ENCODE results near the gene TRIM58.

The TRIM58 gene

GRCh38 chr1:247857069-247857984, at the start of gene TRIM58:
TSS of gene TRIM58 (plus strand) at chr1:247857187. CDS start at chr1:247857247, 60 bp downstream.
- no peaks in the 10 kb centered on the region for H3K36me3 ChIP-seq (ENCODE audit: control insufficient read depth in 2 of 2, insufficient read depth in 2 of 2, low read length in 2 of 2)
- peak within 1 kb of the TSS in 1 of 2 donors; percentile 22 for H3K4me3 ChIP-seq (ENCODE audit: low read length in 2 of 2)
- H3K9me3 ChIP-seq (ENCODE audit: control insufficient read depth in 2 of 2, low read length in 2 of 2), result no peaks in the 10 kb centered on the region
- H3K9ac ChIP-seq (ENCODE audit: low read length in 2 of 2), result no peak within 1 kb of the TSS
- no peak within 1 kb of the TSS for H3K27ac ChIP-seq (ENCODE audit: low read length)
- peaks cover 14 to 16% of the 10 kb centered on the region in 2 donors for H3K27me3 ChIP-seq (ENCODE audit: control insufficient read depth in 1 of 2, insufficient read depth in 2 of 2, low read length in 2 of 2)
- H3K4me1 ChIP-seq (ENCODE audit: control insufficient read depth, insufficient read depth, low read length), result no peaks in the 10 kb centered on the region

DNA sequence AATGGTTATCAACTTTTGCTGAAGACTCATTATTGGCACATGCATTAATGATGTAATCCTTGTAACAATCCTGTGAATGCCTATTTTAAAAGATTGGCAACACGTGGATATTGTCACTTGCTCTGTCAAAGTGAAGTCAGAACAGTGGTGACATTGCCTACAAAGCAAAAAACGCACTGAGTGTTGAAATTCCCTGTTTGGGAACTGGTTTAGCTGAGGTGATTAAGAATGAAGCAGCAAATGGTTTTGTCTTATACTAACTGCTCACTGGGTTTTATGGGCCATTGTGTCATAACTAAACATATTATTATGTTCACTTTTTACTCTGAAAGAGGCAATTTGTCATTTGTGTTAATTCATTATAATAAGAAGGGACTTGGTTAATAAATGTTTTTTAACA, 44.4 kb upstream of the TRIM58 start:
- Histone ChIP-seq H3K4me1 (ENCODE audit: control insufficient read depth, insufficient read depth, low read length) (no peaks in the 10 kb centered on the region), H3K9ac (ENCODE audit: low read length in 2 of 2) (no peak overlapping the region), H3K27ac (ENCODE audit: low read length) (no peak overlapping the region), H3K9me3 (ENCODE audit: control insufficient read depth in 2 of 2, low read length in 2 of 2) (peaks cover 0 to 5% of the 10 kb centered on the region in 2 donors), H3K27me3 (ENCODE audit: control insufficient read depth in 1 of 2, insufficient read depth in 2 of 2, low read length in 2 of 2) (no peaks in the 10 kb centered on the region), H3K36me3 (ENCODE audit: control insufficient read depth in 2 of 2, insufficient read depth in 2 of 2, low read length in 2 of 2) (no peaks in the 10 kb centered on the region), H3K4me3 (ENCODE audit: low read length in 2 of 2) (no peak overlapping the region)

DNA sequence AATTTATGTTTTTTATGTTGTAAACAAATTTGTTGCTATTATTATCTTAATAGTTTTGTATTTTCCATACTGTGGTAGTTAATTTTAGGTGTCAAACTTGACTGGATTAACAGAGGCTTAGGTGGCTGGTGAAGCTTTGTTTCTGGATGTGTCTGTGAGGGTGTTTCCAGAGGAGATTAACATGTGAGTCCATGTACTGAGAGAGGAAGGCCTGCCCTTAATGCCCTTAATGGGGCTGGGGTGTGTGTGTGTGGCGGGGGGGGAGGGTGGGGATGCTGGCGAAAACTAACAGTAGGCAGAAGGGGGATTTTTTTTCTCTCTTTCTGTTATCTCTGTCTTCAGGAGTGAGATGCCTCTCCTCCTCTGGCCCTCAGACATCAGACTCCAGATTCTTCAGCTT, 34.9 kb upstream of the TRIM58 start:
- Histone ChIP-seq H3K4me1 (ENCODE audit: control insufficient read depth, insufficient read depth, low read length) (no peaks in the 10 kb centered on the region), H3K36me3 (ENCODE audit: control insufficient read depth in 2 of 2, insufficient read depth in 2 of 2, low read length in 2 of 2) (no peaks in the 10 kb centered on the region)

DNA sequence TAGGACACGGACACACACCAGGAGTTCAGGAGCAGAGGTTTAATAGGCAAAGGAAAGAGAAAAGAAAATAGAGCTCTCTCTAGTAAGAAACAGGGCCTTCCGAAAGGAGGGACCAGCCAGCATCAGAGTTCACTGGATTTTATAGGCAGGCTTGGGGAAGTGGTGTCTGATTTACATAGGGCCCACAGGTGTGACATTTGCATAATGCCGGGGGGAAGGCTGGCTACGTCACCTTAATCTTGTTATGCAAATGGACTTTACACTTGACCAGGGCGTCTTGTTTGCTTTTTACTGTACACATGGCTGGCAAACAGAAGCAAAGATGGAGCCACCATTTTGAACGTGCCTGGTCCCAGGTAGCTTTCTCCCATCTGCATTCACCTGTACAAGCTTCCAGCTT, 33.0 kb upstream of the TRIM58 start, which contains the start of gene OR14A16:
Gene OR14A16, minus strand, starts transcription at position 97 of the 400 bp plus-strand sequence. CDS start 8,390 bp downstream, outside the sequence.
- H3K36me3 ChIP-seq (ENCODE audit: control insufficient read depth in 2 of 2, insufficient read depth in 2 of 2, low read length in 2 of 2), result no peaks in the 10 kb centered on the region
- H3K4me3 ChIP-seq (ENCODE audit: low read length in 2 of 2), result no peak within 1 kb of the TSS
- H3K27me3 ChIP-seq (ENCODE audit: control insufficient read depth in 1 of 2, insufficient read depth in 2 of 2, low read length in 2 of 2), result no peaks in the 10 kb centered on the region
- H3K27ac ChIP-seq (ENCODE audit: low read length), result no peak within 1 kb of the TSS
- no peaks in the 10 kb centered on the region for H3K9me3 ChIP-seq (ENCODE audit: control insufficient read depth in 2 of 2, low read length in 2 of 2)
- H3K4me1 ChIP-seq (ENCODE audit: control insufficient read depth, insufficient read depth, low read length), result no peaks in the 10 kb centered on the region
- H3K9ac ChIP-seq (ENCODE audit: low read length in 2 of 2), result no peak within 1 kb of the TSS

More for the DNA sequence above, 34.9 kb upstream of the TRIM58 start:
- Histone ChIP-seq H3K27ac (ENCODE audit: low read length) (no peak overlapping the region), H3K4me3 (ENCODE audit: low read length in 2 of 2) (no peak overlapping the region), H3K27me3 (ENCODE audit: control insufficient read depth in 1 of 2, insufficient read depth in 2 of 2, low read length in 2 of 2) (no peaks in the 10 kb centered on the region), H3K9me3 (ENCODE audit: control insufficient read depth in 2 of 2, low read length in 2 of 2) (no peaks in the 10 kb centered on the region), H3K9ac (ENCODE audit: low read length in 2 of 2) (no peak overlapping the region)

DNA sequence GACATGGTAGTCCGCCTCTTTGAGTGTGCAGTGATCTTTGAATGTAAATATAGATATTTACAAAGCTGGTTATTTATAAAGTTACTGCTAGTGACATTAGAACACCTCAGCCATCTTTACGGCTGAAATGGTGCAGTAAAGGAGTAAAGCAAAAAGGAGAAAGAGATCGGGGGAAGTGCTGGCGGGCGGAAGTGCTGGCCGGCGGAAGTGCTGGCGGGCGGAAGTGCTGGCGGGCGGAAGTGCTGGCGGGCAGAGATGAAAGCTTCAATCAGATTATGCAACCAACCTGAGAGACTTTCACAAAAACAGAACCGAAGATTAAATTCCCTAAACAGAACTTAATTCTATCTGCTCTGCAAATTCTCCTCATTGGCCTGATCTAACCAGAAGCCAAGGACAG, 31.6 kb upstream of the TRIM58 start:
- Histone ChIP-seq H3K27ac (ENCODE audit: low read length) (no peak overlapping the region), H3K27me3 (ENCODE audit: control insufficient read depth in 1 of 2, insufficient read depth in 2 of 2, low read length in 2 of 2) (no peaks in the 10 kb centered on the region), H3K9ac (ENCODE audit: low read length in 2 of 2) (no peak overlapping the region), H3K9me3 (ENCODE audit: control insufficient read depth in 2 of 2, low read length in 2 of 2) (no peaks in the 10 kb centered on the region), H3K4me3 (ENCODE audit: low read length in 2 of 2) (no peak overlapping the region), H3K4me1 (ENCODE audit: control insufficient read depth, insufficient read depth, low read length) (no peaks in the 10 kb centered on the region), H3K36me3 (ENCODE audit: control insufficient read depth in 2 of 2, insufficient read depth in 2 of 2, low read length in 2 of 2) (no peaks in the 10 kb centered on the region)

DNA sequence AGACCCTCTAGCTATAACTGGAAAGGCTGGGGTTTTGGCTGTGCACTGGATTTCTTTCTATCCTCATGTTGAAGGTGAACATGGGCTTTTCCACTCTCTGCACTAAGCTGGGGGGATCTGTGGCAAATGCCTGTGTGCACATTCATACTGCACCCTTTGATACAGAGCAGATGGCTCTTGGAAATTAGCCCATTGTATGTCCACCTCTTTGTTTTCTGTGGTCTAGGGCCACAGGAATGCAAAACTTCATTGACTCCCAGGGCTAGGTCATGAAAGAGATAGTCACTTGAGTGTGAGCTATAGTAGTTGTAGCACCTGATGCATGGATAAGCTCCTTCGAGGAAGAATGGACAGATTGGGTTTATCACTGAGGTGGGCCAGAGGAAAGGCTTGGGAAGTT, 27.3 kb upstream of the TRIM58 start:
- Histone ChIP-seq H3K36me3 (ENCODE audit: control insufficient read depth in 2 of 2, insufficient read depth in 2 of 2, low read length in 2 of 2) (no peaks in the 10 kb centered on the region), H3K27me3 (ENCODE audit: control insufficient read depth in 1 of 2, insufficient read depth in 2 of 2, low read length in 2 of 2) (no peaks in the 10 kb centered on the region)

DNA sequence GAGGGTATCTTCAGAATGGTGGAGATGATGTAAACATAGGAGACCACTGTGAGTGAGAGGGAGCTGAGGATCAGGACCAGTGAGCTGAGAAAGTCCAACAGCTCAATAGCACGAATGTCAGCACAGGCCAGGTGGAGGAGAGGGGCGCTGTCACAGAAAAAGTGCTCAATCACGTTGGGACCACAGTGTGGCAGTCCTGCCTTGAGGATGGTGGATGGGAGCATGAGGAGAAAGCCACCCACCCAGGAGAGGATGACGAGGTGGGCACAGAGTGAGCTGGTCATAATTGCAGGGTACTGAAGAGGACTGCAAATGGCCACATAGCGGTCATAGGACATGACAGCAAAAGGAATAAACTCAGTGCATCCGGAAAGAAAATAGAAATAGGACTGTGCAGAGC, 23.4 kb upstream of the TRIM58 start:
- Histone ChIP-seq H3K4me1 (ENCODE audit: control insufficient read depth, insufficient read depth, low read length) (no peaks in the 10 kb centered on the region), H3K27me3 (ENCODE audit: control insufficient read depth in 1 of 2, insufficient read depth in 2 of 2, low read length in 2 of 2) (no peaks in the 10 kb centered on the region), H3K4me3 (ENCODE audit: low read length in 2 of 2) (no peak overlapping the region), H3K9me3 (ENCODE audit: control insufficient read depth in 2 of 2, low read length in 2 of 2) (no peaks in the 10 kb centered on the region), H3K9ac (ENCODE audit: low read length in 2 of 2) (no peak overlapping the region), H3K36me3 (ENCODE audit: control insufficient read depth in 2 of 2, insufficient read depth in 2 of 2, low read length in 2 of 2) (no peaks in the 10 kb centered on the region), H3K27ac (ENCODE audit: low read length) (no peak overlapping the region)

More for the DNA sequence above, 27.3 kb upstream of the TRIM58 start:
- no peak overlapping the region for H3K9ac ChIP-seq (ENCODE audit: low read length in 2 of 2)
- no peak overlapping the region for H3K27ac ChIP-seq (ENCODE audit: low read length)
- H3K9me3 ChIP-seq (ENCODE audit: control insufficient read depth in 2 of 2, low read length in 2 of 2), result no peaks in the 10 kb centered on the region
- no peak overlapping the region for H3K4me3 ChIP-seq (ENCODE audit: low read length in 2 of 2)
- H3K4me1 ChIP-seq (ENCODE audit: control insufficient read depth, insufficient read depth, low read length), result no peaks in the 10 kb centered on the region

- H3K4me3 ChIP-seq (ENCODE audit: low read length in 2 of 2), result no peak overlapping the region
- H3K9me3 ChIP-seq (ENCODE audit: control insufficient read depth in 2 of 2, low read length in 2 of 2), result no peaks in the 10 kb centered on the region
- H3K27ac ChIP-seq (ENCODE audit: low read length), result no peak overlapping the region
- no peaks in the 10 kb centered on the region for H3K36me3 ChIP-seq (ENCODE audit: control insufficient read depth in 2 of 2, insufficient read depth in 2 of 2, low read length in 2 of 2)
- H3K4me1 ChIP-seq (ENCODE audit: control insufficient read depth, insufficient read depth, low read length), result no peaks in the 10 kb centered on the region
- no peak overlapping the region for H3K9ac ChIP-seq (ENCODE audit: low read length in 2 of 2)
- no peaks in the 10 kb centered on the region for H3K27me3 ChIP-seq (ENCODE audit: control insufficient read depth in 1 of 2, insufficient read depth in 2 of 2, low read length in 2 of 2)
These were observed 16.2 kb upstream of the TRIM58 start for GRCh38 chr1:247840818-247841217.

- Histone ChIP-seq H3K9me3 (ENCODE audit: control insufficient read depth in 2 of 2, low read length in 2 of 2) (no peaks in the 10 kb centered on the region), H3K9ac (ENCODE audit: low read length in 2 of 2) (no peak within 1 kb of the TSS), H3K27ac (ENCODE audit: low read length) (no peak within 1 kb of the TSS), H3K27me3 (ENCODE audit: control insufficient read depth in 1 of 2, insufficient read depth in 2 of 2, low read length in 2 of 2) (no peaks in the 10 kb centered on the region), H3K4me3 (ENCODE audit: low read length in 2 of 2) (no peak within 1 kb of the TSS), H3K4me1 (ENCODE audit: control insufficient read depth, insufficient read depth, low read length) (no peaks in the 10 kb centered on the region), H3K36me3 (ENCODE audit: control insufficient read depth in 2 of 2, insufficient read depth in 2 of 2, low read length in 2 of 2) (no peaks in the 10 kb centered on the region)
These were observed 15.2 kb upstream of the TRIM58 start, which contains the start of gene OR11L1 for GRCh38 chr1:247841796-247842195. TSS of gene OR11L1 (minus strand) at chr1:247841896. CDS start at chr1:247841896, 0 bp downstream.

- Histone ChIP-seq H3K9me3 (ENCODE audit: control insufficient read depth in 2 of 2, low read length in 2 of 2) (no peaks in the 10 kb centered on the region), H3K4me1 (ENCODE audit: control insufficient read depth, insufficient read depth, low read length) (no peaks in the 10 kb centered on the region), H3K27ac (ENCODE audit: low read length) (no peak overlapping the region), H3K4me3 (ENCODE audit: low read length in 2 of 2) (no peak overlapping the region), H3K9ac (ENCODE audit: low read length in 2 of 2) (no peak overlapping the region), H3K27me3 (ENCODE audit: control insufficient read depth in 1 of 2, insufficient read depth in 2 of 2, low read length in 2 of 2) (no peaks in the 10 kb centered on the region), H3K36me3 (ENCODE audit: control insufficient read depth in 2 of 2, insufficient read depth in 2 of 2, low read length in 2 of 2) (no peaks in the 10 kb centered on the region)
These were observed 13.6 kb upstream of the TRIM58 start for GRCh38 chr1:247843411-247843810.
